Endothelial cell of umbilical vein (primary cell): ENCODE results near the gene DAB1. TPM values are rescaled to one million over a fixed set of nuclear protein-coding genes. Genes with fewer than 3 reads are reported as not detected.

Source experiments
- BruUV-seq: library from RNA; stranded (reverse); fragments of 400-500 nt; replicated peaks from 2 replicates; lab custom pipeline; 2021; lab: Mats Ljungman, UMichigan
- CTCF ChIA-PET: fragments of 300-600, 350-600 bp; sonication (Branson Sonifier 250); formaldehyde crosslinking; loops from one replicate; lab custom pipeline; 2021; ENCODE audit warnings: antibody characterized with exemption, inconsistent platforms; lab: Charles Lee
- POLR2A ChIA-PET: fragments of 300-600, 350-600 bp; sonication (Branson Sonifier 250); formaldehyde crosslinking; loops from one replicate; lab custom pipeline; 2021; ENCODE audit warnings: antibody characterized with exemption, inconsistent platforms; lab: Charles Lee
- DNase-seq: peaks from one replicate; pipeline ENCODE4 v3.0.0-alpha.2; 2011; ENCODE audit warnings: low read depth, low spot score
- FAIRE-seq: peaks from 2 replicates; lab custom pipeline; 2011; peaks lifted over from hg19 to GRCh38; lab: Jason Lieb, UNC
- H2AFZ ChIP-seq: 2 replicates; pipeline ENCODE4 v1.6.0; 2012; ENCODE audit warnings: low read depth, low read length, control low read depth, inconsistent platforms
- H3K27ac ChIP-seq: 2 replicates; pipeline ENCODE4 v1.5.1; 2011; ENCODE audit warnings: low read depth, mild to moderate bottlenecking, control low read depth, low read length, moderate library complexity; ENCODE audit not compliant: insufficient read depth
- H3K27me3 ChIP-seq, 2 experiments: 2 replicates each; pipeline versions ENCODE4 v1.6.0 to v1.6.1; 2011; ENCODE audit warnings: low read length in 2 of 2, mixed read lengths in 1 of 2; ENCODE audit not compliant: control insufficient read depth in 2 of 2, insufficient read depth in 2 of 2
- H3K36me3 ChIP-seq, 2 experiments: 2 replicates in 1 of 2; 3 replicates in 1 of 2; pipeline ENCODE4 v1.5.1; 2011; ENCODE audit warnings: low read length in 2 of 2, mild to moderate bottlenecking in 1 of 2, moderate library complexity in 1 of 2; ENCODE audit not compliant: control insufficient read depth in 2 of 2, insufficient read depth in 2 of 2; ENCODE audit errors: extremely low read depth in 1 of 2
- H3K4me1 ChIP-seq: 3 replicates; pipeline ENCODE4 v1.5.1; 2011; ENCODE audit warnings: mild to moderate bottlenecking, low read length; ENCODE audit not compliant: control insufficient read depth, insufficient read depth; ENCODE audit errors: extremely low read depth
- H3K4me2 ChIP-seq: 2 replicates; pipeline ENCODE4 v1.6.1; 2011; ENCODE audit warnings: low read length, control low read depth, mixed read lengths; ENCODE audit not compliant: insufficient read depth
- H3K4me3 ChIP-seq, 3 experiments: fragments of 200-600 bp in 1 of 3; sonication (generic), shearing (Covaris generic) in 1 of 3; replicated peaks in 1 of 3; 2 replicates each; pipeline ENCODE4 v1.5.1; 2011 to 2016; ENCODE audit warnings: control low read depth in 3 of 3, low read length in 3 of 3, mild to moderate bottlenecking in 2 of 3, inconsistent platforms in 1 of 3, low read depth in 1 of 3, moderate library complexity in 1 of 3; ENCODE audit not compliant: insufficient read depth in 1 of 3
- H3K79me2 ChIP-seq: 2 replicates; pipeline ENCODE4 v1.6.0; 2012; ENCODE audit warnings: low read length, inconsistent platforms; ENCODE audit not compliant: control insufficient read depth, insufficient read depth
- H3K9ac ChIP-seq: replicated peaks from 2 replicates; pipeline ENCODE3; 2011; ENCODE audit warnings: low read length, control low read depth; ENCODE audit not compliant: insufficient read depth; ENCODE audit errors: extremely low read depth
- H3K9me1 ChIP-seq: replicated peaks from 3 replicates; pipeline ENCODE4 v1.6.0; 2011; ENCODE audit warnings: mild to moderate bottlenecking, low read length; ENCODE audit not compliant: control insufficient read depth, insufficient read depth; ENCODE audit errors: extremely low read depth
- H3K9me3 ChIP-seq: replicated peaks from 2 replicates; pipeline ENCODE4 v1.5.1; 2012; ENCODE audit warnings: low read length, inconsistent platforms; ENCODE audit not compliant: control insufficient read depth, insufficient read depth
- H4K20me1 ChIP-seq: replicated peaks from 2 replicates; pipeline ENCODE3; 2011; ENCODE audit warnings: mild to moderate bottlenecking, low read length; ENCODE audit not compliant: control insufficient read depth, insufficient read depth; ENCODE audit errors: extremely low read depth
- CTCF ChIP-seq, 2 donors: IDR thresholded peaks; 1 replicate in 1 of 2; 2 replicates in 1 of 2; pipeline ENCODE4 v1.5.1; 2011; ENCODE audit warnings: low read length in 2 of 2, mild to moderate bottlenecking in 2 of 2, moderate library complexity in 2 of 2, control low read depth in 1 of 2, inconsistent platforms in 1 of 2, low read depth in 1 of 2; ENCODE audit not compliant: insufficient read depth in 1 of 2; ENCODE audit errors: extremely low read depth in 1 of 2
- EZH2 ChIP-seq: IDR thresholded peaks from 2 replicates; pipeline ENCODE4 v1.6.1; 2012; ENCODE audit warnings: borderline replicate concordance, low read depth, mild to moderate bottlenecking, moderate library complexity, low read length, inconsistent platforms; ENCODE audit not compliant: severe bottlenecking
- FOS ChIP-seq: IDR thresholded peaks from 2 replicates; pipeline ENCODE4 v1.6.1; 2011; ENCODE audit warnings: mild to moderate bottlenecking, low read length, moderate library complexity, borderline replicate concordance; ENCODE audit not compliant: insufficient read depth
- GATA2 ChIP-seq: IDR thresholded peaks from 2 replicates; pipeline ENCODE4 v1.7.0; 2011; ENCODE audit warnings: low read depth, mild to moderate bottlenecking, moderate library complexity, mixed read lengths, low read length; ENCODE audit not compliant: insufficient read length, insufficient read depth
- JUN ChIP-seq: IDR thresholded peaks from 2 replicates; pipeline ENCODE4 v1.6.1; 2011; ENCODE audit warnings: borderline replicate concordance, low read depth; ENCODE audit not compliant: insufficient read length, insufficient read depth
- MAX ChIP-seq: IDR thresholded peaks from 2 replicates; pipeline ENCODE4 v1.6.1; 2011; ENCODE audit not compliant: insufficient read depth, insufficient read length
- MYC ChIP-seq: IDR thresholded peaks from one replicate; pipeline ENCODE4 v1.6.1; 2011; ENCODE audit warnings: mild to moderate bottlenecking, low read depth, low read length
- POLR2A ChIP-seq: IDR thresholded peaks from 2 replicates; pipeline ENCODE4 v1.6.1; 2012; ENCODE audit warnings: low read depth, mild to moderate bottlenecking, control low read depth, low read length
- POLR2AphosphoS5 ChIP-seq: IDR thresholded peaks from 2 replicates; pipeline ENCODE4 v1.6.1; 2012; ENCODE audit warnings: low read depth, mild to moderate bottlenecking, control low read depth, low read length, moderate library complexity; ENCODE audit not compliant: insufficient read depth
- dilution Hi-C: fragments of 300-500 bp; cut with MboI; formaldehyde crosslinking; loops from one replicate; pipeline ENCODE4 v1.15.0; 2019; ENCODE audit warnings: low sequenced_read_pairs; ENCODE audit not compliant: extremely low pct_ligation_motif_present
- intact Hi-C: fragments of 100-400 bp; cut with micrococcal nuclease; formaldehyde crosslinking; loops from one replicate; pipeline ENCODE4 v1.10.0; 2022
- polyA plus RNA-seq, 4 experiments: library from polyadenylated mRNA; depleted of rRNA in 3 of 4; stranded (reverse) in 3 of 4; unstranded in 1 of 4; fragments of >200 nt; gene quantifications; 2 replicates each; pipeline versions ENCODE4 v1.2.1 to v1.2.3, GENCODE V29; 2011 to 2012; ENCODE audit warnings: missing spikeins in 1 of 4
- total RNA-seq: library from RNA; stranded (reverse); gene quantifications from 2 replicates; pipeline ENCODE4 v1.2.3, GENCODE V29; 2021

The DAB1 gene
- total and polyA plus RNA-seq, 2 donors (not counting 3 experiments of a cell fraction or from before 2014, with no cell fraction given), result not detected

GRCh38 chr1:56972976-56973375, 450.9 kb downstream of the DAB1 start:
- Histone ChIP-seq H2AFZ (no peak overlapping the region), H3K4me1 (no peaks in the 10 kb centered on the region), H3K9me3 (no peaks in the 10 kb centered on the region), H3K36me3 (no peaks in the 10 kb centered on the region), H3K4me3 (no peak overlapping the region), H3K27ac (no peak overlapping the region), H3K27me3 (no peaks in the 10 kb centered on the region), H3K79me2 (no peaks in the 10 kb centered on the region), H4K20me1 (no peaks in the 10 kb centered on the region), H3K9ac (no peak overlapping the region), H3K9me1 (no peaks in the 10 kb centered on the region), H3K4me2 (no peak overlapping the region)
- DNase-seq (no peak), FAIRE-seq (no peak)
- no TSS peak for BruUV-seq
- intact Hi-C loops (no loop called here), dilution Hi-C loops (no loop called here)
- TF ChIP-seq CTCF (IDR thresholded peaks at IDR 0.05; ENCODE audit: extremely low read depth in 1 of 2, insufficient read depth in 1 of 2, low read depth in 1 of 2, low read length in 2 of 2) (no peak), FOS (no peak), EZH2 (no peak), MYC (no peak), MAX (no peak), GATA2 (no peak), JUN (no peak), POLR2A (no peak), POLR2AphosphoS5 (no peak)
- ChIA-PET CTCF (no interaction called here), POLR2A (no interaction called here)
